MCF 10A (cell line): ENCODE measurements around the gene FBXO22. TPM values are rescaled to one million over a fixed set of nuclear protein-coding genes. Genes with fewer than 3 reads are reported as not detected.

ENCODE experiments used
- BruUV-seq: library from RNA; stranded (reverse); fragments of 400-500 nt; replicated peaks from 2 replicates; lab custom pipeline; 2021; lab: Mats Ljungman, UMichigan
- CTCF ChIA-PET: fragments of 300-600 bp; sonication (Branson Sonifier 250); formaldehyde crosslinking; extraction: SDS; loops from one replicate; lab custom pipeline; 2021; ENCODE audit warnings: antibody characterized with exemption, inconsistent platforms; lab: Yijun Ruan, JAX
- POLR2A ChIA-PET: fragments of 300-600, 350-650 bp; sonication (Branson Sonifier 250); formaldehyde crosslinking; extraction: SDS; loops from one replicate; lab custom pipeline; 2020; ENCODE audit warnings: antibody characterized with exemption, inconsistent platforms; lab: Yijun Ruan, JAX
- DNase-seq: peaks from one replicate; pipeline ENCODE4 v3.0.0-alpha.2; 2018; ENCODE audit not compliant: unreplicated experiment
- H3K27ac Mint-ChIP-seq: one replicate; pipeline ENCODE4 v1.8.0; 2022; ENCODE audit warnings: mild to moderate bottlenecking, low read depth, mixed read lengths; ENCODE audit not compliant: unreplicated experiment
- H3K27me3 Mint-ChIP-seq: one replicate; pipeline ENCODE4 v1.8.0; 2022; ENCODE audit warnings: mixed read lengths; ENCODE audit not compliant: insufficient read depth, unreplicated experiment
- H3K36me3 Mint-ChIP-seq: one replicate; pipeline ENCODE4 v1.8.0; 2022; ENCODE audit warnings: mild to moderate bottlenecking, moderate library complexity, mixed read lengths; ENCODE audit not compliant: insufficient read depth, unreplicated experiment
- H3K4me1 Mint-ChIP-seq: one replicate; pipeline ENCODE4 v1.8.0; 2022; ENCODE audit warnings: mixed read lengths; ENCODE audit not compliant: insufficient read depth, unreplicated experiment
- H3K4me3 Mint-ChIP-seq: one replicate; pipeline ENCODE4 v1.8.0; 2022; ENCODE audit warnings: mild to moderate bottlenecking, moderate library complexity, mixed read lengths; ENCODE audit not compliant: unreplicated experiment
- H3K9me3 Mint-ChIP-seq: one replicate; pipeline ENCODE4 v1.8.0; 2022; ENCODE audit warnings: mixed read lengths; ENCODE audit not compliant: unreplicated experiment
- CTCF ChIP-seq: fragments of 200-600 bp; IDR thresholded peaks from one replicate; pipeline ENCODE4 v1.8.0; 2022; ENCODE audit warnings: antibody characterized with exemption, mild to moderate bottlenecking; ENCODE audit not compliant: unreplicated experiment
- intact Hi-C: fragments of 100-400 bp; cut with micrococcal nuclease; formaldehyde crosslinking; loops from 2 replicates; pipeline ENCODE4 v1.14.1; 2022
- total RNA-seq: library from RNA; stranded (reverse); gene quantifications from 2 replicates; pipeline ENCODE4 v1.2.3, GENCODE V29; 2022

The FBXO22 gene
- total RNA-seq, 1 experiment from 2014 or later: 70.7 TPM

GRCh38 chr15:75872403-75872990 is 31.2 kb upstream of the FBXO22 start:
- Mint-ChIP-seq H3K4me3 (no peak overlapping the region), H3K27ac (no peak overlapping the region), H3K27me3 (no peaks in the 10 kb centered on the region), H3K36me3 (peaks cover 62% of the 10 kb centered on the region), H3K4me1 (no peaks in the 10 kb centered on the region), H3K9me3 (no peaks in the 10 kb centered on the region)
- intact Hi-C loops: no loop called here
- no peak for DNase-seq
- ChIA-PET CTCF (no interaction called here), POLR2A (interaction anchor here (0.6 to 1.0 kb wide), 3 partner anchors 12 to 504 kb away, joined by 3 to 4 read pairs (median 3); no protein-coding TSS in a partner anchor)
- TF ChIP-seq CTCF: no peak
- no TSS peak for BruUV-seq

GRCh38 chr15:75884041-75884440 is 19.6 kb upstream of the FBXO22 start:
- no TSS peak for BruUV-seq
- Mint-ChIP-seq H3K9me3 (no peaks in the 10 kb centered on the region), H3K27ac (no peak overlapping the region), H3K4me3 (no peak overlapping the region), H3K36me3 (peaks cover 46% of the 10 kb centered on the region), H3K27me3 (no peaks in the 10 kb centered on the region), H3K4me1 (no peaks in the 10 kb centered on the region)
- CTCF ChIA-PET: interaction anchor here (0.5 to 1.4 kb wide), 5 partner anchors 10 to 142 kb away, joined by 3 to 5 read pairs (median 4); no protein-coding TSS in a partner anchor
- POLR2A ChIA-PET: interaction anchor here (0.6 to 1.0 kb wide), 2 partner anchors 11 to 920 kb away, joined by 3 read pairs; no protein-coding TSS in a partner anchor
- intact Hi-C loops: no loop called here
- peak; percentile 29 for DNase-seq
- no peak for TF ChIP-seq CTCF

GRCh38 chr15:75887178-75887577 is 16.5 kb upstream of the FBXO22 start:
- Mint-ChIP-seq H3K9me3 (no peaks in the 10 kb centered on the region), H3K36me3 (peaks cover 38% of the 10 kb centered on the region), H3K4me1 (peaks cover 7% of the 10 kb centered on the region), H3K27me3 (no peaks in the 10 kb centered on the region), H3K4me3 (no peak overlapping the region), H3K27ac (no peak overlapping the region)
- intact Hi-C loops: no loop called here
- ChIA-PET CTCF (interaction anchor here (0.6 to 1.4 kb wide), 5 partner anchors 11 to 260 kb away, joined by 3 to 5 read pairs (median 3); no protein-coding TSS in a partner anchor), POLR2A (interaction anchor here (2.0 kb wide), 1 partner anchor 16 kb away, joined by 8 read pairs; the partner anchor contains the start of gene FBXO22)
- BruUV-seq: no TSS peak
- no peak for TF ChIP-seq CTCF
- DNase-seq: no peak

- DNase-seq: peak; percentile 62
- POLR2A ChIA-PET: interaction anchor here (1.0 kb wide), 1 partner anchor 10 kb away, joined by 4 read pairs; no protein-coding TSS in a partner anchor
Observed at GRCh38 chr15:75891895-75892294, 11.8 kb upstream of the FBXO22 start.

More at GRCh38 chr15:75891895-75892294, 11.8 kb upstream of the FBXO22 start:
- Mint-ChIP-seq H3K36me3 (peaks cover 20% of the 10 kb centered on the region), H3K27me3 (no peaks in the 10 kb centered on the region), H3K9me3 (no peaks in the 10 kb centered on the region), H3K4me3 (no peak overlapping the region), H3K27ac (peak overlapping the region; percentile 42), H3K4me1 (peaks cover 7% of the 10 kb centered on the region)
- intact Hi-C loops: no loop called here
- CTCF ChIA-PET: interaction anchor here (0.7 kb wide), 2 partner anchors 10 to 26 kb away, joined by 3 read pairs; no protein-coding TSS in a partner anchor
- no TSS peak for BruUV-seq
- no peak for TF ChIP-seq CTCF
